Neural cell (in vitro differentiated cells): ENCODE measurements around the gene SSMEM1. TPM values are rescaled to one million over a fixed set of nuclear protein-coding genes. Genes with fewer than 3 reads are reported as not detected.

Source experiments
- H2AFZ ChIP-seq: fragments of 200-600, 300-800 bp; sonication (generic), shearing (Covaris generic); 2 replicates; pipeline ENCODE4 v1.6.0; 2014; ENCODE audit warnings: low read depth, mild to moderate bottlenecking, antibody characterized with exemption, low read length, moderate library complexity
- H3F3A ChIP-seq: fragments of 200-600 bp; shearing (Covaris generic); 2 replicates; pipeline ENCODE4 v1.6.1; 2016; ENCODE audit warnings: mild to moderate bottlenecking, moderate library complexity, mixed read lengths, antibody characterized with exemption, low read length; ENCODE audit not compliant: insufficient read depth, poor library complexity, severe bottlenecking
- H3K27ac ChIP-seq: fragments of 200-600, 300-800 bp; sonication (generic), shearing (Covaris generic); 2 replicates; pipeline ENCODE4 v1.5.1; 2014; ENCODE audit warnings: mild to moderate bottlenecking, low read length, moderate library complexity
- H3K27me3 ChIP-seq: fragments of 300-800, 200-600 bp; sonication (generic), shearing (Covaris generic); 2 replicates; pipeline ENCODE4 v1.6.0; 2014; ENCODE audit warnings: mild to moderate bottlenecking, low read depth, low read length, moderate library complexity; ENCODE audit not compliant: insufficient read depth
- H3K36me3 ChIP-seq: fragments of 300-800, 200-600 bp; sonication (generic), shearing (Covaris generic); 2 replicates; pipeline ENCODE4 v1.5.1; 2014; ENCODE audit warnings: mild to moderate bottlenecking, antibody characterized with exemption, low read length, moderate library complexity; ENCODE audit not compliant: insufficient read depth
- H3K4me2 ChIP-seq: fragments of 300-800, 200-600 bp; sonication (generic), shearing (Covaris generic); 2 replicates; pipeline ENCODE4 v1.6.0; 2014; ENCODE audit warnings: mild to moderate bottlenecking, low read length
- H3K4me3 ChIP-seq: fragments of 300-800, 200-600 bp; sonication (generic), shearing (Covaris generic); 2 replicates; pipeline ENCODE4 v1.5.1; 2014; ENCODE audit warnings: mild to moderate bottlenecking, low read length, moderate library complexity
- H3K79me2 ChIP-seq: fragments of 200-600 bp; shearing (Covaris generic); replicated peaks from 2 replicates; pipeline ENCODE4 v1.6.0; 2014; ENCODE audit warnings: mild to moderate bottlenecking, low read length, moderate library complexity; ENCODE audit not compliant: insufficient read depth
- H3K9ac ChIP-seq: fragments of 300-800, 200-600 bp; sonication (generic), shearing (Covaris generic); 2 replicates; pipeline ENCODE4 v1.6.1; 2016; ENCODE audit warnings: mild to moderate bottlenecking, low read length, mixed read lengths
- H3K9me2 ChIP-seq: fragments of 200-600 bp; shearing (Covaris generic); 2 replicates; pipeline ENCODE4 v1.6.1; 2016; ENCODE audit warnings: mild to moderate bottlenecking, low read length, mixed read lengths; ENCODE audit not compliant: insufficient read depth
- H3K9me3 ChIP-seq: fragments of 200-600, 300-800 bp; sonication (generic), shearing (Covaris generic); 2 replicates; pipeline ENCODE4 v1.6.1; 2016; ENCODE audit warnings: mild to moderate bottlenecking, mixed run types, low read length, moderate library complexity, mixed read lengths
- H4K20me1 ChIP-seq: fragments of 200-600 bp; shearing (Covaris generic); 2 replicates; pipeline ENCODE4 v1.6.1; 2016; ENCODE audit warnings: mild to moderate bottlenecking, mixed run types; ENCODE audit not compliant: insufficient read depth
- EP300 ChIP-seq: fragments of 450-650 bp; conservative IDR thresholded peaks from 2 replicates; pipeline ENCODE4 v1.6.1; 2014; ENCODE audit warnings: antibody characterized with exemption, mild to moderate bottlenecking, moderate library complexity; ENCODE audit not compliant: poor library complexity, severe bottlenecking
- EZH2 ChIP-seq: fragments of 200-600, 300-800 bp; shearing (Covaris generic), sonication (generic); IDR thresholded peaks from 2 replicates; pipeline ENCODE4 v1.6.1; 2014; ENCODE audit warnings: antibody characterized with exemption, low read length, borderline replicate concordance, mild to moderate bottlenecking; ENCODE audit not compliant: insufficient read depth, poor library complexity, severe bottlenecking
- MXI1 ChIP-seq: fragments of 450-650 bp; conservative IDR thresholded peaks from 2 replicates; pipeline ENCODE4 v1.6.1; 2014; ENCODE audit warnings: antibody characterized with exemption, mild to moderate bottlenecking; ENCODE audit not compliant: poor library complexity, severe bottlenecking
- POLR2AphosphoS5 ChIP-seq: IDR thresholded peaks from 2 replicates; pipeline ENCODE4 v1.6.1; 2012
- RAD21 ChIP-seq: fragments of 450-650 bp; conservative IDR thresholded peaks from 2 replicates; pipeline ENCODE4 v1.6.1; 2014; ENCODE audit warnings: antibody characterized with exemption, mild to moderate bottlenecking, moderate library complexity
- REST ChIP-seq: IDR thresholded peaks from 2 replicates; pipeline ENCODE4 v1.6.1; 2012; ENCODE audit warnings: borderline replicate concordance
- SMC3 ChIP-seq: fragments of 450-650 bp; conservative IDR thresholded peaks from 2 replicates; pipeline ENCODE4 v1.6.1; 2014; ENCODE audit warnings: antibody characterized with exemption, mild to moderate bottlenecking, moderate library complexity; ENCODE audit not compliant: poor library complexity
- TAF1 ChIP-seq: IDR thresholded peaks from 2 replicates; pipeline ENCODE4 v1.6.1; 2012; ENCODE audit warnings: low read depth
- polyA plus RNA-seq: library from polyadenylated mRNA; depleted of rRNA; stranded (reverse); fragments of >200 nt; gene quantifications from 2 replicates; pipeline ENCODE4 v1.2.3, GENCODE V29; 2014
- TF ChIP-seq, protein P1 (sequence below): fragments of 450-650 bp; IDR thresholded peaks from 2 replicates; pipeline ENCODE4 v1.5.1; 2014; ENCODE audit warnings: antibody characterized with exemption, mild to moderate bottlenecking, moderate library complexity; ENCODE audit not compliant: poor library complexity, severe bottlenecking

SSMEM1 gene
- polyA plus RNA-seq, 1 donor from 2014 or later = not detected

GRCh38 chr7:130219871-130220270 lies 12.2 kb downstream of the SSMEM1 start:
- Histone ChIP-seq H3K4me3 (no peak overlapping the region), H2AFZ (no peak overlapping the region), H3K9me3 (no peaks in the 10 kb centered on the region), H3F3A (no peaks in the 10 kb centered on the region), H3K79me2 (no peaks in the 10 kb centered on the region), H3K36me3 (no peaks in the 10 kb centered on the region), H4K20me1 (no peaks in the 10 kb centered on the region), H3K27ac (no peak overlapping the region), H3K27me3 (no peaks in the 10 kb centered on the region), H3K9me2 (no peaks in the 10 kb centered on the region), H3K4me2 (no peak overlapping the region), H3K9ac (no peak overlapping the region)
- TF ChIP-seq MXI1 (no peak), POLR2AphosphoS5 (no peak), EP300 (no peak), REST (no peak)

DNA sequence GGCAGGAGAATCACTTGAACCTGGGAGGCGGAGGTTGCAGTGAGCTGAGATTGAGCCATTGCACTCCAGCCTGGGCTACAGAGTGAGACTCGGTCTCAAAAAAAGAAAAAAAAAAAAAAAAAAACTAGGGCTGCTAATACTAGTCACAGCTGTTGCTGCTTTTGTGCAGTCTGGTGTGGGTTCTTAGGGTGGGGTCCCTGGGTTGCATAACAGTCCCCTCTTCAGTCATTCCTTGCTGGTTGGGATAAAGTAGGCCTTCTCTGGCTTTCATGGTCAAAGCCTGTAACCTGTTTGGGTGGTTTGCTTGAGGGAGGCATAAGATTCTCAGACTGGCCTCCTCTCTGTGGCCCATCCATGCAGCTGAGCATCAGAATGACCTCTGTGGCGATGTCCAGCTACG lies 14.1 kb downstream of the SSMEM1 start:
- no peaks in the 10 kb centered on the region for H3K9me3 ChIP-seq
- no peaks in the 10 kb centered on the region for H3F3A ChIP-seq
- H3K27ac ChIP-seq = no peak overlapping the region
- no peak overlapping the region for H2AFZ ChIP-seq
- H3K79me2 ChIP-seq = no peaks in the 10 kb centered on the region
- no peak overlapping the region for H3K4me2 ChIP-seq
- H3K9me2 ChIP-seq = no peaks in the 10 kb centered on the region
- TF ChIP-seq RAD21 (no peak), EZH2 (no peak), EP300 (no peak), POLR2AphosphoS5 (no peak), TAF1 (no peak), MXI1 (no peak), REST (no peak), SMC3 (no peak)
- TF ChIP-seq, protein P1, sequence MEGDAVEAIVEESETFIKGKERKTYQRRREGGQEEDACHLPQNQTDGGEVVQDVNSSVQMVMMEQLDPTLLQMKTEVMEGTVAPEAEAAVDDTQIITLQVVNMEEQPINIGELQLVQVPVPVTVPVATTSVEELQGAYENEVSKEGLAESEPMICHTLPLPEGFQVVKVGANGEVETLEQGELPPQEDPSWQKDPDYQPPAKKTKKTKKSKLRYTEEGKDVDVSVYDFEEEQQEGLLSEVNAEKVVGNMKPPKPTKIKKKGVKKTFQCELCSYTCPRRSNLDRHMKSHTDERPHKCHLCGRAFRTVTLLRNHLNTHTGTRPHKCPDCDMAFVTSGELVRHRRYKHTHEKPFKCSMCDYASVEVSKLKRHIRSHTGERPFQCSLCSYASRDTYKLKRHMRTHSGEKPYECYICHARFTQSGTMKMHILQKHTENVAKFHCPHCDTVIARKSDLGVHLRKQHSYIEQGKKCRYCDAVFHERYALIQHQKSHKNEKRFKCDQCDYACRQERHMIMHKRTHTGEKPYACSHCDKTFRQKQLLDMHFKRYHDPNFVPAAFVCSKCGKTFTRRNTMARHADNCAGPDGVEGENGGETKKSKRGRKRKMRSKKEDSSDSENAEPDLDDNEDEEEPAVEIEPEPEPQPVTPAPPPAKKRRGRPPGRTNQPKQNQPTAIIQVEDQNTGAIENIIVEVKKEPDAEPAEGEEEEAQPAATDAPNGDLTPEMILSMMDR = no peak
- H3K9ac ChIP-seq = no peak overlapping the region
- H4K20me1 ChIP-seq = no peaks in the 10 kb centered on the region
- H3K4me3 ChIP-seq = no peak overlapping the region
- H3K36me3 ChIP-seq = no peaks in the 10 kb centered on the region
- no peaks in the 10 kb centered on the region for H3K27me3 ChIP-seq
